Stimulated activated CD4-positive, alpha-beta T cell treated with anti-CD3 and anti-CD28 coated beads, Interleukin-12 subunit alpha, Interleukin-12 subunit beta, amount 100 ng/mL, for 24 hours (primary cell): Measurements from ENCODE around the gene CASP14.
"Not testable (repeated sequence)": the region's sequence is repeated elsewhere in the genome, so short reads cannot be mapped to it uniquely, and the experiment has no call there.

ENCODE experiments used
- DNase-seq, 2 experiments: peaks; one replicate each; pipeline ENCODE4 v3.0.0-alpha.2; 2020; ENCODE audit warnings: low read depth in 2 of 2

The CASP14 gene

DNA sequence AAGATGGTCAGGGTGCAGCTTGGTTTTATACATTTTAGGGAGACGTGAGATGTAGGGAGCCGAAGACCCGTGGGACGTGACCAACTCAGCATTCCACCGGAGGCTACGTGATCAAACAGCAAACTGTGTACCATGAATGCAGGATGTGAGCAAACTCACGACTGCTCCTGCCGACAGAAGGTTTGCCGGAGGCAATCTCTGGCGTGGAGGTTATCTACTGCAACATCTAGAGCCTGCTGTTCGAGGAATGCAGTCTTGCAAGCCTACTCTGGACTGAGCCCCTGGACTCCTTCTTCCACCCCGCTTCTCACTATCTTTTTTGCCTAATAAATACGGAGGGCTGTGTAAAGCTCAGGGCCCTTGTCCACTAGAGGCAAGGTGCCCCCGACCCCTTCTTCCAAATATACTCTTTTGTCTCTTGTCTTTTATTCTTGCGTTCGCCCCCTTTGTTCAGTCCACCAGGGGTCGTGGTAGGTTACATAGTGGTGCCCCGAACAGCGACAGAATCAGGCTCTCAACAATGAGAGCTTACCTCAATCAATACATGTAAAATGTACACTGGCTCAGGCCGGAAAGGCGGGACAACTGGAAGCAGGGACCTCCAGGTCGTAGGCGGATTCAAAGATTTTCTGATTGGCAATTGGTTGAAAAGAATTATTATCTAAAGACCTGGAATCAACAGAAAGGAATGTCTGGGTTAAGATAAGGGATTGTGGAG lies 23.8 kb downstream of the CASP14 start:
- DNase-seq = no peak

DNA sequence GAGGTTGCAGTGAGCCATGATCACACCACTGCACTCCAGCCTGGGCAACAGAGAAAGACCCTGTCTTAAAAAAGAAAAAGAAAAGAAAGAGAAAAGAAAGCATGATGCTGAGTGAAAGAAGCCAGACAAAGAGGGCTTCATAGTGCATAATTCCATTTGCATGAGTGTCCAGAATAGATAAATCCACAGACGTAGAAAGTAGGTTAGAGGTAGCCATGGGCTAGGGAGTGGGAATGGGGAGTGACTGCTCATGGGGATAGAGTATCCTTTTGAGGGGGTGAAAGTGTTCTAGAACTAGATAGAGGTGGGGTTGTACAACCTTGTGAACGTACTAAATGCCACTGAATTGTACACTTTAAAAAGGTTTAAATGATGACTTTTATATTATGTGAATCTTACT lies 25.1 kb downstream of the CASP14 start:
- no peak for DNase-seq

DNA sequence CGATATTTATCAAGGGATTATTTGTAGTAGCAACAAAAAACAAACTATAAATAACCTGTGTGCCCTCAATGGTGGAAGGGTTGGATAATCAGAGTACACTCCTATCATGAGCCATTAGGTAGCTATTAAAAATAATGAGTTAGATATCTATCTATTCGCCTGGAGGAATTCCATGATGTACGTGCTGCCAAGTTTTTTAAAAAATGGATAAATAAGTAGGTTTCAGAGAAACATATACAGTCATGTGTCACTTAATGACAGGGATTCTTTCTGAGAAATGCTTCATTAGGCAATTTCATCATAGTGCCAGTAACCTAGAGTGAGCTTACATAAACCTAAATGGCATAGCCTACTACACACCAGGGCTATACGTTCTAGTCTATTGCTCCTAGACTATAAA lies 26.5 kb downstream of the CASP14 start:
- no peak for DNase-seq

DNA sequence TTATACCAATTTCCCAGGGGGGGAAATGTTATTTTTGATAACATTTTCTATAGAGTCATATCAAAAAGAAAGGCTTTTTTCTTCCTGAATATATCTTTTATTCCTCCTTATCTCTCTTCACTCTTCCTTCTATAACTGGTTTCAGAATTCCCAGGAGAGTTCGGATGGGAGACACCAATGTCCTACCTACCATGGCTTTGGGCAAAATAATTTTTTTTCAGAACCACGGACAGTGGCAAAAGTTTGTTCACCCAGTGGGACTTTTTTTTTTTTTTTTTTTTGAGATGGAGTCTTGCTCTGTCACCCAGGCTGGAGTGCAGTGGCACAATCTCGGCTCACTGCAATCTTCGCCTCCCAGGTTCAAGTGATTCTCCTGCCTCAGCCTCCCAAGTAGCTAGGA lies 30.7 kb downstream of the CASP14 start:
- DNase-seq = not testable (repeated sequence)

DNA sequence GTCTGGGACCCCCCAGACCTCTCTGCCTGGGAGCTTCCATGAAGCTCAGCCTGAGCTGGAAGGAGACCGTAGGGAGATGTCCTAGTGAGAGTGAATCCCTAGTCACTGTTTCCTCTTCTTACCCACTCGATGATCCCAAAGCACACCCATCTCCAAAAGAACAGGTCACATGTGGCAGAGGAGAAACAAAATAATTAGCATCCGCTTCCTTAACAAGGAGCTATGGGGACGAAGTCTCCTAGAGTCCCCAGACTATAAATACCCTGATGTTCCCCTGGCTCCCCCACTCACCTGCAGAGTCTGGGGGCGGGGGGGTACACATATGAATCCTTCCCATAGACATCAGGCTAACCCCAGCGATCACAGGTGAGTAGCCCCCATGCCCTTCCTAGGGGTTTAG lies 32.6 kb downstream of the CASP14 start, which contains the start of gene OR1I1:
Gene OR1I1 (plus strand): TSS at position 301 of the 400 bp plus-strand sequence. CDS start 4,855 bp downstream, outside the sequence.
- no peak for DNase-seq

DNA sequence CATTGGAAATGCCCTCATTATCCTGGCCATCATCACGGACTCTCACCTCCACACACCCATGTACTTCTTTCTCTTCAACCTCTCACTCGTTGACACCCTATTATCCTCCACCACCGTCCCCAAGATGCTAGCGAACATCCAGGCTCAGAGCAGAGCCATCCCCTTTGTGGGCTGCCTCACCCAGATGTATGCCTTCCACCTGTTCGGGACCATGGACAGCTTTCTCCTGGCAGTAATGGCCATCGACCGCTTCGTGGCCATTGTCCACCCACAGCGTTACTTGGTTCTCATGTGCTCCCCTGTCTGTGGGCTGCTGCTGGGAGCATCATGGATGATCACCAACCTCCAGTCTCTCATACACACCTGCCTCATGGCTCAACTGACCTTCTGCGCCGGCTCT lies 37.9 kb downstream of the CASP14 start:
- no peak for DNase-seq

DNA sequence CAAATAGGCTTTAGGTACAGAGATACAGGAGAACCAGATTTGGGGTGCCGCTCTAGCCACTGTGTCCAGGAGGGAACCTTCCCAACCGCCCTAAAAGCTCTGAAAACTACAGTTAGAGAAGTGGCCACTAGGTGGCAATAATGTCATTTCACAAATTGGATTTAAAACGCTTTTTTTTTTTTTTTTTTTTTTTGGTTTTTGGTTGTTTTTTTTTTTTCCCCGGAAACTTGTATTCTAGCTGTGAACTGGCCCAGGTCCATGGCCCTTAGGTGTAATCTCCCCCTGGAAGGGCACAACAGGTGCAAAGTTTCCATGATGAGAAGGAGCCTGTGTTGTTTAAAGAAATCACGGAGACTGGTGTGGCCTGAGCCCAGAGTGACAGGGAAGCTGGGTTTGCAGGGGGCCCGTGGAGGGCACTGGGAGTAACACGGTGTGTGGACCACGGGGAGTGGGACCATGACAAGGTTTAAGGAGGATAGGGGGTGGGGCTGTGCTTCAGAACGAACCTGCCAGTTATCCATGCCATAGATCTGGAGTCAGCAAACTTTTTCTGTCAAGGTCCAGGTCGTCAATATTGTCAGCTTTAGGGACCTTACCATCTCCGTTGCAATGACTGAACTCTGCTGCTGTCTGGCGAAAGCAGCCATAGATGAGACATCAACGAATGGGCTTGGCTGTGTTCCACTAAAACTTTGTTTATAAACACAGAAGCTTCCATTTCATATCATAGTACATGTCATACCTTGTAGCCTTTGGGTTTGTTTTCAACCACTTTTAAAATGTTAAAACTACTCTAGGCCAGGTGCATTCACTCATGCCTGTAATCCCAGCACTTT lies 42.9 kb downstream of the CASP14 start:
- peak in 1 of 2 experiments; percentile 24 for DNase-seq

DNA sequence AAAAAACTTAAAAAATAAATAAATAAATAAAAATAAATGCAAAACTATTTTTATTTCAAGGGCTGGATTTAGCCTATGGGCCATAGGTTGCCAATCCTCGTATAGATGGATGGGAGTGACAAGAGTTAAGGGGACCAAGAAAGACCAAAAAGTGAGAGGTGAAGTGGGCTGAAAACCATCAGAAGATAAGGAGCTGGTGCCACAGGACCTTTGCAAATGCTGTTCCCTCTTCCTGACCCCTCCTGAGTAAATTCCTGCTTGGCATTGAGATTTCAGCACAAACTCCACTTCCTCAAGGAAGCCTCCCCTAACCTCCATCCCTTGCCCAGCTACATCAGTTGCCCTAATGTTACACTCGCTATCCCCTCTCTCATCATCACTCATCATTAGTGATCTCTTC lies 43.7 kb downstream of the CASP14 start:
- DNase-seq = no peak

DNA sequence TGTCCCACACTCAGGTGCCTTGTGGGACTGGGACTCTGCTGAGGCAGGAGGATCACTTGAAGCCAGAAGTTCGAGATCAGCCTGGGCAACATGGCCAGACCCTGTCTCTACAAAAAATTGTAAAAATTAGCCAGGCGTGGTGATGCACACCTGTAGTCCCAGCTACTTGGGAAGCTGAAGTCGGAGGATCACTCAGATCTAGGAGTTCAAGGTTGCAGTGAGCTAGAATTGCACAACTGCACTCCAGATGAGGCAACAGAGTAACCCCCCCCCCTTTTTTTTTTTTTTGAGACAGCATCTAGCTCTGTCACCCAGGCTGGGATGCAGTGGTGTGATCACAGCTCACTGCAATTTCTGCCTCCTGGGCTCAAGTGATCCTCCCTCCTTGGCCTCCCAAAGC lies 46.9 kb downstream of the CASP14 start:
- DNase-seq = no peak

DNA sequence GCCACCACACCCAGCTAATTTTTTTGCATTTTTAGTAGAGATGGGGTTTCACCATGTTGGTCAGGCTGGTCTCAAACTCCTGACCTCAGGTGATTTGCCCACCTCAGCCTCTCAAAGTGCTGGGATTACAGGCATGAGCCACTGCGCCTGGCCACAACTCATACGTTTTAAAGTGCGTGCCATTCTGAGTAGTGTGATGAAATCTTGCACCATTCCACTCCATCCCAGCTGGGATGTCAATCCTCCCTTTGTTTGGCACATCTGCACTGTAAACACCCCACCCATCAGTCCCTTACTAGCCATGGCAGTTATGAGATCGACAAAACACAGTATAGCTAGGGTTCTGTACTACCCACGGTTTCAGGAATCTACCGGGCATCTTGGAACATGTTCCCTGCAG lies 48.7 kb downstream of the CASP14 start:
- not testable (repeated sequence) for DNase-seq

DNA sequence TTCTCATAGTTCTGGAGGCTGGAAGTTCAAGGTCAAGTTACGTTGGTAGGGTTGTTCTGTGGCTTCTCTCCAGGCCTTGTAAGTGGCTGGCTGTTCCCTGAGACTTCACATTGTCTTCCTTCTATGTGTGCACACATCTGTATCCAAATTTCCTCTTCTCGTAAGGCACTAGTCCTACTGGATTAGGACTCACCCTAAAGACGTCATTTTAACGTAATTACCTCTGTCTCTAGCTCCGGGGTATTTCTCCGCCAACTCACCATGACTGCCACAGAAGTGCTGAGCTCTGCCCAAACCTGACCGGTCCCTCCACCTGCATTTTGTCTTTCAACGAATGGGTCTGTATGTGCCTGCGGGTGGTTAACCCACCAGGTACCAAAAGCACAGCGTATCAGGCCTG lies 49.2 kb downstream of the CASP14 start:
- DNase-seq = no peak

DNA sequence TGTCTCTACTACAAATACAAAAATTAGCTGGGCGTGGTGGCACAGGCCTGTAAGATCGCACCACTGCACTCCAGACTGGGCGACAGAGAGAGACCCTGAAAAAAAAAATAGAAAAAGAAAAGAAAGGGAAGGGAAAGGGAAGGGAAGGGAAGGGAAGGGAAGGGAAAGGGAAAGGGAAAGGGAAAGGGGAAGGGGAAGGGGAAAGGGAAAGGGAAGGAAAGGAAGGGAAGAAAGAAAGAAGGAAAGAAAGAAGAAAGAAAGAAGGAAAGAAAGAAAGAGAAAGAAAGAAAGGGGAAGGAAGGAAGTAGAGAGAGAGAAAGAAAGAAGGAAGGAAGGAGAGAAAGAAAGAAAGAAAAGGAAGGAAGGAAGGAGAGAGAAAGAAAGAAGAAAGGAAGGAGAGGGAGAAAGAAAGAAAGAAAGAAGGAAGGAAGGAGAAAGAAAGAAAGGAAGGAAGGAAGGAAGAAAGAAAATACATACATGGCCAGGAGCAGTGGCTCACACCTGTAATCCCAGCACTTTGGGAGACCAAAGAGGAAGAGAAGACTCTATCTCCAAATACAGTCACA lies 49.8 kb downstream of the CASP14 start:
- DNase-seq = no peak

DNA sequence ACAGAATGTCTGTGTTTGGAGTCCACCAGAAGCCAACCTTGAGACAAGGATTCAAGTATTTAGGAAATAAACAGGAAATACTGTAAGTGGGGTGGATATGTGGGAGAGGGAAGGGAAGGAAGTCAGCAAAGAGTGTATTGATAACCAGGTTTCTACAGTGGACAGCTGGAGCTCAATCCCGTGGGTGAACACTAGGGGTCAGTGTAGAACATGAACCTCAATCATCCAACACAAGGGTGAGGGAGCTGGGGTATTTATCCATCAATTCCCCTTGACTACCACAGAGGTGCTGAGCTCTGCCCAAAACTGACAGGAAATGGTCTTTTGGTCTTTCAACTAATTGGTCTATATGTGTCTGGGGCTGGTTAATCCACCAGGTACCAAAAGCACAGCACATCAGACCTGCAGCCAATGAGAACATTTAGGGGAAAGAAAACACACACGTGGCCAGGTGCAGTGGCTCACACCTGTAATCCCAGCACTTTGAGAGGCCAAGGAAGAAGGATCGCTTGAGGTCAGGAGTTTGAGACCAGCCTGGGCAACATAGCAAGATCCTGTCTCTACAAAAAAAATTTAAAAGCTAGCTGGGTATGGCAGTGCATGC lies 52.3 kb downstream of the CASP14 start:
- DNase-seq = peak; percentile 23 to 59

DNA sequence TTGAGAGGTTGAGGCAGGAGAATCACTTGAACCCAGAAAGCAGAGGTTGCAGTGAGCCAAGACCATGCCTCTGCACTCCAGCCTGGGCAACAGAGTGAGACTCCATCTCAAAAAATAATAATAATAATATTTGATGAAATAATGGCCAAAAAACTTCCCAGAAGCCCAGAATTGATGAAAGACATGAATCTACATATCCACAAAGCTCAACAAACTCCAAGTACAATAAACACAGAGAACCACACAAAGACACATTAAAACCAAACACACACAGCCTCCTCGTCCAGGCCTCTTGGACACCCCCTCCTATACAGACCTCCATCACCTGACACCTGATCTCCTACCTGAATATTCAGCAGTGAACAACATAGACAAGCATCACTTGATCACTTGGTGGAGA lies 54.7 kb downstream of the CASP14 start:
- no peak for DNase-seq

DNA sequence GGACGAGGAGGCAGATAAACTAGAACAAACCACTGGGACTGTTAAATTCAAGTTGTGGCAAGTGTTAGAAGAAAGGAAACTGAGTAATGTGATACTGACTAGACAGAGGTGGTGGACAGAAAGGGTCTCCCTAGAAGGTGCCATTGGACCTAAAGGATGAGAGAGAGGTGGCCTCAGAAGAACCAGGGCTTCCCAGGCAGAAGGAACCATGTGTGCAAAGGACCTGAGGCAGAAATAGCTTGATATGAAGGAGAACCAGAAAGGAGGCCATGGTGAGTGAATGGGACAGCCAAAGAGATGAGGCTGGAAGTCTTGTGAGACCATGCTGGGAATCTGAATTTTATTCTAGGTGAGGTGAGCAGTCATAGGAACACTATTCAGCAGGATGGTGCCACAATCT lies 55.1 kb downstream of the CASP14 start:
- no peak for DNase-seq

DNA sequence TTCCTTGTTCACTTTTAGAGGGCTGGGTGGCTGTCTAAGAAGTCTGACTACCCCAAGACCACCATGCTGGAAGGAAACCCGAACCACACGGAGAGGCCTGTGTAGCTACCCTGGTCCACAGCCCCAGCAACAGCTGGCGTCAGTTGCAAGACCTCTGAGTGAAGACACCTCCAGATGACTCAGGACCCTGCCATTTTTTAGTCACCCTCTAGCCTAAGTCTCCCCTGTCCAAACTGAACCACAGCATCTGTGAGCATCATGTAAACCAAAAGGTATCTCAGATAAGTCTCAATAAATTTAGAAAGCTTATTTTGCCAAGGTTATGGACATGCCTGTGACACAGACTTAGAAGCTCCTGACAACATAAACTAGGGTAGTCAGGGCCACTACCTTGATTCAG lies 55.8 kb downstream of the CASP14 start:
- no peak for DNase-seq

DNA sequence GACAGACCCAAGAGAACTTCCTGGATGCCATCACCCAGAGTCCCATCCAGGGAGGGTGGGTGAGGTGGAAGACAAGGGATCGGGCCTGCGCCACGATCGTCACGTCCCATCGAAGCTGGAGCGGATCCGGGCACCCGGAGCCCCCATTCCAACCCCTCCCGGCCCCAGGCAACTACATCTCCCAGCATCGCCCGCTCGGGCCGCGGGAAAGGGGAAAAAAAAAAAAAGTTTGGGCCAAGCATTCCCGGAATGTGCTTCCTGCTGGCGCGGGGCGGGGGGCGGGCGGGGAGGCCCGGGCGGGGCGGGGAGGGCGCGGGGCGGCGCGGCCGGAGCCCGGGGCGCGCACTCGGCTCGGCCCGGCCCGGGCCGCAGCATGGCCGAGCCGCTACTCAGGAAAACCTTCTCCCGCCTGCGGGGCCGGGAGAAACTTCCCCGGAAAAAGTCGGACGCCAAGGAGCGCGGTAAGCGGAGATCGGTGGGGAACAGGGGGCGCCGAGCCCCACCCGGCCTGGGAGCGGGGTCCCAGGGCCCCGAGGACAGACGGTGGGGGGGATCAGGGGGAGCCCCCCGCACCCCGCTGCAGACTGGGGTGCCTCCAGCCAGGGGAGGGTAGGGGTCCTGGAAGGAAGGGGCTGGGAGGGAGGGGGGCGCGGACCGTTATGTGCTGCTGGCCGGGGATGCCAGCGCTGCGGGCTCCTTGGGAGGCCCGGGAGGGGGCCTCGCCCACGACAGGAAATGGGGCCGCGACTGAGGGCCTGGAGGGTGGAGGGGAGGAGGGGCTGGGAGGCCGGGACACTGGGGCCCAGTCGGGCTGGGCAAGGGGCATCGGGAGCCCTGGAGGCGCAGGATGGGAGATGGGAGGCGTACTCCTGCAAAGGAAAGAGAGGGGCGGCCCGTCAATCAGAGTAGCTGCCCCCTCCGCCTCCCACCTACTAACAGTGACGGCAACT lies 58.1 kb downstream of the CASP14 start, which contains the start of gene SYDE1:
Gene SYDE1 (plus strand): TSS at position 341 of the 950 bp plus-strand sequence. CDS start 33 bp downstream, at position 374.
- no peak for DNase-seq
